ENCODE measurements around the gene SAMD8.

DNA sequence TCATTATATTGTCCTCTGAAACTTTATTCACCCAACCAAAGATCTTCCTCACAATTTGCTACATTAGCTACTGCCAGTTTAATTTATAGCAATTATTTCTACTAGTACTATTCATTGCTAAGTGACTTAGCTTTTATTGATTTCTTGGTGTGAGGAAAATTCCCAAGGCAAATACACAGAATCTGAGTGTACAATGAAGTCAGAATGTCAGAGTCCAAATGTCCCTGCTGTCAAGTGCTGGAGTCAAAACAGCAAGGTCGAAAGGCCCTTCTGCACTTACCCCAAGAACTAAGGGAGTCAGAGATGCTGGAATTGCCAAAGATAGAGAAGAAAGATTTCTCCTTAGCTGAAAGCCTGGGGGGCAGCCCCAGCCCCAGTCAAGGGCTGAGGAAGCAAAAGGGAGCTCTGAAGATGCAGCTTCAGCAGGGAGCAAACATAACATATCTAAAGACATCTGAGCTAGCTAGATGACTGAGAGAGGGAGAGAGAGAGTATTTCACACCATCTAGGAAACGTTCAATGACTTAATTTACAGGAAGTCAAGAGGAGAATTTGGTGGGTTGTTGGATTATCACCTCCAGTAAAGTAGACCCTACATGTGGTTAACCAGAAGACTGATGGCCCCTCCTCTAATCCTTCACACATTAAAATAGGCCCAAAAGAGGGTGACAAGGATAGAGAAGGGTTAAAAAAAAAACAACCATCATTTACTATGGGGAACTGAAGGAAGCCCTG is 36.6 kb upstream of the SAMD8 start:
- TF ChIP-seq POLR2A (IDR thresholded peaks at IDR 0.05; ENCODE audit: low read length) (no peak), GATA1 (IDR thresholded peaks at IDR 0.05; ENCODE audit: low read depth, low read length) (no peak)

All from erythroblast (primary cell).